ENCODE results near the gene MGAM2. TPM values are rescaled to one million over a fixed set of nuclear protein-coding genes. Genes with fewer than 3 reads are reported as not detected.

The MGAM2 gene
- total and polyA plus RNA-seq, 10 of the 15 experiments (the other 5 are each of a cell fraction or from before 2014, with no cell fraction given) = 0.01 to 0.16 (median 0.03) TPM; not detected in 6

DNA sequence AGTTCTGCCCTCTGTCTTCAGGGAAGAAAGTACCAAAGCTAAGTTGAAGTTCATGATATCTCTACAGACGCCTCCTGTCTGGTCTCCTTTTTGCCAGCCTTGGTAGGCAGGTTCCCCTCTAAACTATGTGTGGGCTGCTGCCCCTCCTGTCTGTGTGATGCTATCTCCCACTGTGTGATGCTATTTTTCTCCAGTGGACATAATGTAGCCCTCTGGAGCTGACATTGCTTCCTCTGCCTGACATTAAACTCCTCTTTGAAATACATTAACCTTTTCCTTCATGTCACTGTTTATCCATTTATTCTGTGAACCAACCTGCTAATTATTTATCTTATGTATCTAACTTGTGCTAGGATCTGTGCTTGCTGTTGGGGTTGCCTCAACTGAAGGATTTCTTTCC is 146.4 kb downstream of the MGAM2 start, which contains the start of gene PRSS58:
Gene PRSS58 (minus strand): TSS at position 101 of the 400 bp plus-strand sequence. CDS start 351 bp downstream, outside the sequence.
- no peaks in the 10 kb centered on the region for H3K9me3 ChIP-seq (replicated peaks; ENCODE audit: control insufficient read depth, insufficient read depth, low read length)
- DNase-seq (ENCODE audit: low read depth, low spot score) (no peak), FAIRE-seq (no peak), ATAC-seq (no peak)
- no peaks in the 10 kb centered on the region for H3K4me1 ChIP-seq (ENCODE audit: control insufficient read depth, insufficient read depth, low read length)
- H2AFZ ChIP-seq (ENCODE audit: control insufficient read depth, low read depth, low read length) = no peak within 1 kb of the TSS
- no peak within 1 kb of the TSS for H3K9ac ChIP-seq (ENCODE audit: control insufficient read depth, insufficient read depth, low read length)
- no peak within 1 kb of the TSS for H3K4me3 ChIP-seq
- no TSS peak for BruUV-seq (replicated peaks)
- CTCF ChIA-PET = no interaction called here
- H3K36me3 ChIP-seq (ENCODE audit: control insufficient read depth in 2 of 2, insufficient read depth in 2 of 2, low read length in 1 of 2) = no peaks in the 10 kb centered on the region
- RAD21 ChIA-PET (ENCODE audit: unreplicated experiment) = no interaction called here
- H3K27ac ChIP-seq (ENCODE audit: control insufficient read depth, insufficient read depth) = no peak within 1 kb of the TSS
- in situ Hi-C loops (cut with MboI) = no loop called here
- no peaks in the 10 kb centered on the region for H3K79me2 ChIP-seq (ENCODE audit: control insufficient read depth, insufficient read depth, low read length)
- SMC1A ChIA-PET (ENCODE audit: uncharacterized antibody, unreplicated experiment) = no interaction called here
- POLR2A ChIA-PET = no interaction called here
- intact Hi-C loops (cut with micrococcal nuclease; ENCODE audit: unreplicated experiment) = no loop called here
- WGBS (ENCODE audit: insufficient coverage, insufficient replicate concordance, low lambda C conversion rate, missing lambda C conversion rate) = 0% methylated on average over 1 of the region's 1 CpG
- TF ChIP-seq PML (IDR thresholded peaks at IDR 0.05; ENCODE audit: low read length) = no peak
- no peak for TF ChIP-seq IKZF1 (conservative IDR thresholded peaks at IDR 0.05)
- TF ChIP-seq CUX1 (IDR thresholded peaks at IDR 0.05; ENCODE audit: insufficient replicate concordance, low read depth, low read length) = no peak
- no peak for TF ChIP-seq RELA (IDR thresholded peaks at IDR 0.05; ENCODE audit: borderline replicate concordance, partially characterized antibody)
- no peak for TF ChIP-seq YY1 (IDR thresholded peaks at IDR 0.05; ENCODE audit: low read depth, low read length)
- no peak for TF ChIP-seq CTCF (IDR thresholded peaks at IDR 0.05 in 2 of 3, conservative IDR thresholded peaks at IDR 0.05 in 1 of 3; ENCODE audit: control insufficient read depth in 2 of 3, extremely low read depth in 1 of 3, insufficient read depth in 1 of 3, low read depth in 3 of 3, low read length in 3 of 3)
- no peak for TF ChIP-seq RAD51 (IDR thresholded peaks at IDR 0.05)
- no peak for TF ChIP-seq NFIC (IDR thresholded peaks at IDR 0.05; ENCODE audit: low read depth, low read length)
- no peak for TF ChIP-seq JUNB (IDR thresholded peaks at IDR 0.05)
- TF ChIP-seq RBBP5 (conservative IDR thresholded peaks at IDR 0.05) = no peak
- TF ChIP-seq ZSCAN29 (IDR thresholded peaks at IDR 0.05) = no peak
- TF ChIP-seq, protein P1, sequence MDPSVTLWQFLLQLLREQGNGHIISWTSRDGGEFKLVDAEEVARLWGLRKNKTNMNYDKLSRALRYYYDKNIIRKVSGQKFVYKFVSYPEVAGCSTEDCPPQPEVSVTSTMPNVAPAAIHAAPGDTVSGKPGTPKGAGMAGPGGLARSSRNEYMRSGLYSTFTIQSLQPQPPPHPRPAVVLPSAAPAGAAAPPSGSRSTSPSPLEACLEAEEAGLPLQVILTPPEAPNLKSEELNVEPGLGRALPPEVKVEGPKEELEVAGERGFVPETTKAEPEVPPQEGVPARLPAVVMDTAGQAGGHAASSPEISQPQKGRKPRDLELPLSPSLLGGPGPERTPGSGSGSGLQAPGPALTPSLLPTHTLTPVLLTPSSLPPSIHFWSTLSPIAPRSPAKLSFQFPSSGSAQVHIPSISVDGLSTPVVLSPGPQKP (IDR thresholded peaks at IDR 0.05; ENCODE audit: low read depth, low read length) = no peak
- no peaks in the 10 kb centered on the region for H3K27me3 ChIP-seq (replicated peaks in 1 of 2; ENCODE audit: control insufficient read depth in 2 of 2, insufficient read depth in 2 of 2, low read length in 1 of 2)
- H4K20me1 ChIP-seq (ENCODE audit: control insufficient read depth, insufficient read depth) = no peaks in the 10 kb centered on the region
- H3K4me2 ChIP-seq (ENCODE audit: control insufficient read depth, insufficient read depth) = no peak within 1 kb of the TSS
